GM10266 (cell line): ENCODE measurements around the gene VAV2.

Experiments used
- DNase-seq: peaks from one replicate; pipeline ENCODE4 v3.0.0; 2012; ENCODE audit errors: extremely low spot score
- CTCF ChIP-seq: IDR thresholded peaks from 2 replicates; pipeline ENCODE4 v1.5.1; 2012; ENCODE audit warnings: mild to moderate bottlenecking, low read depth; ENCODE audit not compliant: control insufficient read depth, insufficient read depth; ENCODE audit errors: missing control alignments

Gene VAV2

GRCh38 chr9:133995012-133995896 lies 3.1 kb upstream of the VAV2 start:
- no peak for DNase-seq
- TF ChIP-seq CTCF = peak; percentile 47

GRCh38 chr9:133994353-133995011 lies 2.4 kb upstream of the VAV2 start:
- peak; percentile 87 for DNase-seq

GRCh38 chr9:133993635-133994253 lies 1.6 kb upstream of the VAV2 start:
- no peak for DNase-seq
- no peak for TF ChIP-seq CTCF

More at GRCh38 chr9:133994353-133995011, 2.4 kb upstream of the VAV2 start:
- TF ChIP-seq CTCF = peak; percentile 99

- peak; percentile 57 for TF ChIP-seq CTCF
- peak; percentile 95 for DNase-seq
Observed at GRCh38 chr9:133992780-133993634, 883 bp upstream of the VAV2 start.

- no peak for DNase-seq
- TF ChIP-seq CTCF = no peak
Observed at GRCh38 chr9:133991214-133991921, 756 bp downstream of the VAV2 start.
